G401.6 (cell line): ENCODE measurements around the gene DNAJB8.

Experiments
- FAIRE-seq: peaks from 2 replicates; lab custom pipeline; 2012; peaks lifted over from hg19 to GRCh38; lab: Jason Lieb, UNC

DNAJB8 gene

GRCh38 chr3:128466840-128467541 lies at the start of gene DNAJB8:
Gene DNAJB8 (minus strand): TSS chr3:128466890. CDS start chr3:128463245, 3,645 bp downstream.
- no peak for FAIRE-seq

DNA sequence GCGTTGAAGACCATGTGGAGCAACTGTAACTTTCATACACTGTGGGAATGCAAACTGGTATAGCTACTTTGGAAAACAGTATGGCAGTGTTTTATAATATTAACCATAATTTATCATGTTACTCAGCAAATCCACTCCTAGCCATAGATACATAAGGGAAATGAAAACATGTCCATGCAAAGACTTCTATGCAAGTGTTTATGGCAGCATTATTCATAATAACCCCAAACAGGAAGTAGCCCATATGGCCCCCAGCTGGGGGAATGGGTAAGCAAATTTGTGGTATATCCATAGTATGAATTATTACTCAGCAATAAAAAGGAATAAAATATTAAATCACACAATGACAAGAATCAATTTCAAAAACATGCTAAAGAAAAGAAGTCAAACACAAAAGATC lies 49.3 kb upstream of the DNAJB8 start:
- FAIRE-seq: no peak

GRCh38 chr3:128508852-128509251 lies 42.2 kb upstream of the DNAJB8 start:
- no peak for FAIRE-seq

GRCh38 chr3:128506754-128507153 lies 40.1 kb upstream of the DNAJB8 start:
- no peak for FAIRE-seq

DNA sequence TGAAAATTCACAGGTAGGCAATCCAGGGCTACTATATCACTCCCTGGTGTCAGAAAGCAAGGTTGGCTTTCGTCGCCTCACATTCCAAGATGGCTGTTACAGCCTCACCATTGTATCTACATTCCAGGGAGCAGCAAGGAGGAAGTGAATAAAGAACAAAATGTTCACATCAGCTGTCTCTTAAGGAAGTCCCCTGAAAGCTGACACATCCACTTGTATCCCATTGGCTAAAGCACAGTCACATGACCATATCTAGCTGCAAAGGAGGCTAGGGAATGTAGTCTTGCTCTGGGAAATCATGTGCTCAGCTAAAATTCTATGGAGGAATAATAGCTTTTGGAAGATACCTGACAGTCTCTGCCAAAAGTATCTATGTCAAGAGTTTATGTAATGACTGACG lies 39.1 kb upstream of the DNAJB8 start:
- FAIRE-seq: no peak

DNA sequence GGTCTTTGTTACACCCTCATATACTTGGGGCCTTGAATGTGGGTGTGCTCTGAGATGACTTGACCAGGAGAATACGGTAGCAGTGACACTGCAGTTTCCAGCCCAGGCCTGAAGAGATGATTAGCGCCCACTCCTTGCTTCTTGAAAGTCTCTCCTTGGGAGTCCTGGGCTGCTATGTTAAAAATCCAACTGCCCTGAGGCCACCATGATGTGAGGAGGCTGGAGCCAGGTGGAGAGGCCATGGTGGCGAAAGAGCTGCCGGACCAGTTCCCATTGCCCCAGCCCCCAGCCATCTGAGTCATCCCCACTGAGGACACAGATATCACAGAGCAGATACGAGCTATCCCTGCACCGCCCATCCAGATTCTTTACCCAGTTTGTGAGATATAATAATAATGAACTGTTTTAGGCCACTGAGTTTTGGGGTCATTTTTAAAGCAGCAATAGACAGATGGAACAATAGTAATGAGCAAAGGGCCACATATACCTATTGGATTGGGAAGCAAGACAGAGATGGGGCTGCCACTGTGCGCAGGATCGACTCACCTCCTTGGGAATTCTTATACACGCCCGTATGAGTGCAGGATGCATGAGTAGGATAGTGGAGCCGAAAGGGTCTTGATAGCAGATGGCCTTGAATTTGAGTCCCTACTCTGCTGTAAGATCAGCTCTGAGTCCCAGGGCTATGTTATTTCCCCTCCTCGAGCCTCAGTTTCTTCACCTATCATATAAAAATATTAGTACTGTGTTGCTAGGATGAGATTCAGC lies 38.5 kb upstream of the DNAJB8 start:
- FAIRE-seq: no peak

- no peak for FAIRE-seq
Measured at GRCh38 chr3:128504533-128504915, 37.8 kb upstream of the DNAJB8 start.

DNA sequence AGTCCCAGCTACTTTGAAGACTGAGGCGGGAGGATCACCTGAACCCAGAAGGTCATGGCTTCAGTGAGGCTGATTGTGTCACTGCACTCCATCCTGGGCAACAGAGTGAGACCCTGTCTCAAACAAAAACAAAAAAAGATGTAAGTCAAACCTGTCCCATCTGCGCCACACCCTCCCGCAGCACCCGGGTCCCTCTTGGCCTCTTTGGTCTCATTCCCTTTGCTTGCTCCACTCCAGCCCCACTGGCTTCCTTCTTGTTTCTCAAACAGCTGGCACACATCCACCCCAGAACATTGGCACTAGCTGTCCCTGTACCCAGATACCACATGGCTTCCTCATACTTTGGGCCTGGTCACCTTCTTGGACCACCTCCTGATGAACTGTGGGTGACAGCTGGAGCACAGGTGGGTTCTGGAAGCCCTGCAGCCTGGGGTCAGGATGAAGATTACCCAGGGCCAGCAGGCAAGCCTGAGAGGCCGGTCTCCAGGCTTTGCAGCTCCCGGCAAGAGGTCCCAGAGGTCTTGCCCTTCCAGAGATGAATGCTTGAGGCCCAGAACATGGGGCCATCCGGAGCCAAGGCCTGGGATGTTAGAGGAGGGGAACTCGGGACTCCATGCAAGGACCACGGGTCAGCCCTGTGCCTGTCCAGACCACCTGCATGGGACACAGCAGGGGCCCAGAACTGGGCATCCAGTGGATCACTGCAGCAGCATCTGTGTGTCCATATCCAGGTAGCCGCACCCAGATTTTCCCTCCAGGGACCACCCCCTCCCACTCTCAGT lies 37.3 kb upstream of the DNAJB8 start:
- FAIRE-seq: no peak

- no peak for FAIRE-seq
Measured at GRCh38 chr3:128503164-128503651, 36.5 kb upstream of the DNAJB8 start.

GRCh38 chr3:128502712-128503111 lies 36.0 kb upstream of the DNAJB8 start:
- no peak for FAIRE-seq

DNA sequence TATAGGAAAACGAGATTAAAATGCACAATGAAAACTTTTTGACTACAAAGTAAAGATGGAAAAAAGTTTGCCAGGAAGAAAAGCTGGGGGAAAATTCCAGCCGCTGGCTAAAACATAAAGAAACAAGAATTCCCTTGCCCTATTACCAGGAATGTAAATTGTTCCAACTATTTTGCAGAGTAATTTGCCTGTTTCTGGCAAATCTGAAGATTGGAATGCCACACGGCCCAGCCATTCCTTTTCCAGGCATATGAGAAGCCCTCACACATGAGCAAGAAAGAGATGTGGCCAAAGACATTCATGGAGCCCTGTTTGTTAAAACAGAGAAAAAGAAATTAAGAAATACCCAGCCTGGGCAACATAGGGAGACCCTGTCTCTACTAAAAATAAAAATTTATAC lies 34.7 kb upstream of the DNAJB8 start:
- FAIRE-seq: no peak

- no peak for FAIRE-seq
Measured at GRCh38 chr3:128500556-128500955, 33.9 kb upstream of the DNAJB8 start.

- FAIRE-seq: no peak
Measured at GRCh38 chr3:128499724-128500275, 33.1 kb upstream of the DNAJB8 start.

GRCh38 chr3:128498901-128499530 lies 32.3 kb upstream of the DNAJB8 start:
- FAIRE-seq: no peak

GRCh38 chr3:128498127-128498626 lies 31.5 kb upstream of the DNAJB8 start:
- no peak for FAIRE-seq

DNA sequence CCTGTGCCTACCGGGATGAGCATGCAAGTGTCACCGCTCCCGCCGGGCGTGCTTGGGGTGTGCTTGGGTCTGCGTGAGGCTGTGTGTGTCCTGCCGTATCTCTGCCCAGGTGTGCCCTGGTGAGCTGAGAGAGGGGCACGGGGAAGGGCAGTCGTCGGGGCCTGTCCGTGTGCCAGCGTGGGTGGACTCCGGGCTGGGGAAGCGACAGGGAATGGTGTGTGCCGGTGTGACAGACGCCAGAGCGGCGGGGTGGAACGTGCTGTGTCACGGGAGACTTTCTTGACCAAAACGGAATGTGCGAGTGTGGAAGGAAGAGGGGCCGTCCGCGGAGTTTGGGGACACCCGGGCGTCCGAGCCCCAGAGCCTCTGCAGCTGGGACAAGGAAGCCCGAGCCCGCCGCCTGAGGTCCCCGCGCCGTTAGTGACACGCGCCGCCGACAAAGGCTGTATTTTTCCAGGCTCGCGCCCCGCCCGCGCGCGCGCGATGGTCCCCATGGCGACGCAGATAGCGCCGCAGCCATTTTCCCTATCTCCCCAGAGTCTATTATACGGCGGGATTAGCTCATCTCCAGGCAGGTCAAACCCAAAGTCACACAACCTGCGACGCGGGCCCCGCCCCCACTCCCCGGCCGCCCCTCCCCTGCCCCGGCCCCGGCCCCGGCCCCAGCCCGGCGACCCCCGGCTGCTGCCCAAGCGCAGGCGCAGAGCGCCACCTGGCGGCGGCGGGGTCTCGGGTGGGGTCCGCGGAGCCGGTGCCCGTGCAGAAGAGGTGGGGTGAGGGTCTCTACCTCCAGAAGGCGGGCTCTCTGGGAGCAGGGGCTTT lies 30.8 kb upstream of the DNAJB8 start:
- no peak for FAIRE-seq

GRCh38 chr3:128496602-128497304 lies 30.1 kb upstream of the DNAJB8 start:
- FAIRE-seq: no peak

- FAIRE-seq: no peak
Measured at GRCh38 chr3:128496019-128496601, 29.4 kb upstream of the DNAJB8 start.

- FAIRE-seq: no peak
Measured at GRCh38 chr3:128495435-128495970, 28.8 kb upstream of the DNAJB8 start.

- FAIRE-seq: no peak
Measured at GRCh38 chr3:128494367-128494650, 27.6 kb upstream of the DNAJB8 start.
